Gastroesophageal sphincter (tissue), 4 donors: ENCODE results near the gene RAPGEF2. TPM values are rescaled to one million over a fixed set of nuclear protein-coding genes. Genes with fewer than 3 reads are reported as not detected.
A peak's percentile ranks its signal among the peaks of the same experiment; 100 is the strongest.
"Not testable (repeated sequence)": the region's sequence is repeated elsewhere in the genome, so short reads cannot be mapped to it uniquely, and the experiment has no call there.

Experiments used
- ATAC-seq: fragments of 150-250 bp; one replicate; pipeline ENCODE4 v1.9.1; 2016; ENCODE audit warnings: mild to moderate bottlenecking, moderate library complexity
- H3K27ac ChIP-seq, 4 donors: fragments of 200-600 bp; sonication (generic) in 3 of 4; 1 replicate in 3 of 4; 2 replicates in 1 of 4; pipeline ENCODE4 v1.5.1; 2016 to 2019
- H3K27me3 ChIP-seq: fragments of 200-600 bp; sonication (generic); one replicate; pipeline ENCODE4 v1.5.1; 2019
- H3K36me3 ChIP-seq, 2 donors: fragments of 200-600 bp; sonication (generic); one replicate each; pipeline ENCODE4 v1.5.1; 2019; ENCODE audit warnings: control low read depth in 1 of 2
- H3K4me1 ChIP-seq, 3 donors: fragments of 200-600 bp; sonication (generic); 1 replicate in 2 of 3; 2 replicates in 1 of 3; pipeline ENCODE4 v1.5.1; 2016 to 2019; ENCODE audit warnings: control low read depth in 2 of 3
- H3K4me3 ChIP-seq, 2 donors: fragments of 200-600 bp; sonication (generic); one replicate each; pipeline ENCODE4 v1.5.1; 2019; ENCODE audit warnings: mild to moderate bottlenecking in 1 of 2, moderate library complexity in 1 of 2
- H3K9me3 ChIP-seq, 3 donors: fragments of 200-600 bp; sonication (generic); one replicate each; pipeline ENCODE4 v1.5.1; 2017 to 2019; ENCODE audit warnings: control low read depth in 2 of 3
- EP300 ChIP-seq: sonication (generic); formaldehyde crosslinking; IDR thresholded peaks from one replicate; pipeline ENCODE4 v1.6.1; 2017; ENCODE audit warnings: antibody characterized with exemption, mild to moderate bottlenecking
- POLR2A ChIP-seq, 2 donors: fragments of 450-650 bp; IDR thresholded peaks; one replicate each; pipeline ENCODE4 v1.6.1; 2017; ENCODE audit warnings: antibody characterized with exemption in 2 of 2, mild to moderate bottlenecking in 2 of 2, moderate library complexity in 1 of 2
- POLR2AphosphoS5 ChIP-seq: sonication (generic); formaldehyde crosslinking; IDR thresholded peaks from one replicate; pipeline ENCODE4 v1.6.1; 2017; ENCODE audit warnings: antibody characterized with exemption
- WGBS, 2 donors: methylation state at CpG; one replicate each; pipeline ENCODE4 v1.1.5; 2018; ENCODE audit warnings: low coverage in 1 of 2; 5-methylcytosine and 5-hydroxymethylcytosine counted together
- total RNA-seq, 4 donors: library from RNA; depleted of rRNA; stranded (reverse); fragments of >200 nt; gene quantifications; one replicate each; pipeline ENCODE4 v1.1.0, GENCODE V29; 2016
- TF ChIP-seq, protein P1 (sequence below), 4 experiments: fragments of 200-600 bp in 2 of 4; fragments of 450-650 bp in 2 of 4; sonication (generic) in 1 of 4; IDR thresholded peaks; one replicate each; pipeline ENCODE4 v1.5.1; 2017 to 2019; ENCODE audit warnings: antibody characterized with exemption in 4 of 4, mild to moderate bottlenecking in 2 of 4, moderate library complexity in 2 of 4

RAPGEF2 gene
- total RNA-seq, 4 donors from 2014 or later = 49.5 to 67.5 (median 60.9) TPM

- Histone ChIP-seq H3K9me3 (no peaks in the 10 kb centered on the region), H3K27ac (peak overlapping the region in 2 of 4 donors; percentile 1 to 17), H3K36me3 (no peaks in the 10 kb centered on the region), H3K4me1 (peaks cover 0 to 6% (median 6%) of the 10 kb centered on the region in 3 donors), H3K4me3 (no peak overlapping the region), H3K27me3 (no peaks in the 10 kb centered on the region)
- ATAC-seq = no peak
- WGBS, 2 donors = 92 to 97% methylated on average over 2 to 6 of the region's 6 CpGs
- TF ChIP-seq POLR2AphosphoS5 (no peak), POLR2A (IDR thresholded peaks at IDR 0.05) (no peak), EP300 (no peak)
- TF ChIP-seq, protein P1, sequence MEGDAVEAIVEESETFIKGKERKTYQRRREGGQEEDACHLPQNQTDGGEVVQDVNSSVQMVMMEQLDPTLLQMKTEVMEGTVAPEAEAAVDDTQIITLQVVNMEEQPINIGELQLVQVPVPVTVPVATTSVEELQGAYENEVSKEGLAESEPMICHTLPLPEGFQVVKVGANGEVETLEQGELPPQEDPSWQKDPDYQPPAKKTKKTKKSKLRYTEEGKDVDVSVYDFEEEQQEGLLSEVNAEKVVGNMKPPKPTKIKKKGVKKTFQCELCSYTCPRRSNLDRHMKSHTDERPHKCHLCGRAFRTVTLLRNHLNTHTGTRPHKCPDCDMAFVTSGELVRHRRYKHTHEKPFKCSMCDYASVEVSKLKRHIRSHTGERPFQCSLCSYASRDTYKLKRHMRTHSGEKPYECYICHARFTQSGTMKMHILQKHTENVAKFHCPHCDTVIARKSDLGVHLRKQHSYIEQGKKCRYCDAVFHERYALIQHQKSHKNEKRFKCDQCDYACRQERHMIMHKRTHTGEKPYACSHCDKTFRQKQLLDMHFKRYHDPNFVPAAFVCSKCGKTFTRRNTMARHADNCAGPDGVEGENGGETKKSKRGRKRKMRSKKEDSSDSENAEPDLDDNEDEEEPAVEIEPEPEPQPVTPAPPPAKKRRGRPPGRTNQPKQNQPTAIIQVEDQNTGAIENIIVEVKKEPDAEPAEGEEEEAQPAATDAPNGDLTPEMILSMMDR (IDR thresholded peaks at IDR 0.05) = no peak
These were observed 30.7 kb upstream of the RAPGEF2 start for GRCh38 chr4:159071969-159072765.

DNA sequence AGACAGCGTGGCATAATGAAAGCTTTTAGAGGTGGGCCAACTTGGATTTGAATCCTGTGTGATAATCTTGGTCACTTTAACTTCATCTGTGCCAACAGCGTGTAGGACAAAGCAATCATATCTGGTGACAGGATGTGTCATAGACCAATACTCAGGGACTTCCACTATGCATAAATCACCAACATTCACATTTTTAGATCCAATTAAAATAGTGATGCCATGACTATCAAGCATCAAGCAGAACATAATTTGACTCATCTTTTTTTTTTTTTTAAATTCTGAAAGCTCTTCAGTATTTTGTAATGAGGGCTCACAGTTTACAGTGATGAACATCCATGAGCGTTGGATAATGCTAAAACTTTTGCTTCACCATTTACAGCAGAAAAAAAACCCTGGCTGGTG, 27.3 kb upstream of the RAPGEF2 start:
- H3K9me3 ChIP-seq = no peaks in the 10 kb centered on the region
- H3K36me3 ChIP-seq = no peaks in the 10 kb centered on the region
- ATAC-seq = no peak
- TF ChIP-seq POLR2AphosphoS5 = no peak
- TF ChIP-seq, protein P1 (IDR thresholded peaks at IDR 0.05) = no peak
- TF ChIP-seq POLR2A (IDR thresholded peaks at IDR 0.05) = no peak
- no peak for TF ChIP-seq EP300
- WGBS, 2 donors = 39 to 50% methylated on average over 2 to 3 of the region's 3 CpGs
- peaks cover 0 to 6% (median 6%) of the 10 kb centered on the region in 3 donors for H3K4me1 ChIP-seq
- H3K4me3 ChIP-seq = no peak overlapping the region
- H3K27me3 ChIP-seq = no peaks in the 10 kb centered on the region
- H3K27ac ChIP-seq = no peak overlapping the region

DNA sequence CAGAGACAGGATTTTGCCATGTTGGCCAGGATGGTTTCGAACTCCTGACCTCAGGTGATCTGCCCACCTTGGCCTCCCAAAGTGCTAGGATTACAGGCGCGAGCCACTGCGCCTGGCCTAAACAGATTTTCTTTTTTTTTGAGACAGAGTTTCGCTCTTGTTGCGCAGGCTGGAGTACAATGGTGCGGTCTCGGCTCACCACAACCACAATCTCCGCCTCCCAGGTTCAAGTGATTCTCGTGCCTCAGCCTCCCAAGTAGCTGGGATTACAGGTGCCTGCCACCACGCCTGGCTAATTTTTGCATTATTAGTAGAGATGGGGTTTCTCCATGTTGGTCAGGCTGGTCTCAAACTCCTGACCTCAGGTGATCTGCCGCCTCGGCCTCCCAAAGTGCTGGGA, 25.9 kb upstream of the RAPGEF2 start:
- H3K36me3 ChIP-seq, H3K9me3 ChIP-seq, H3K27me3 ChIP-seq, H3K4me3 ChIP-seq, H3K4me1 ChIP-seq, H3K27ac ChIP-seq, ATAC-seq: not testable (repeated sequence)
- 90 to 100% methylated on average over 3 to 13 of the region's 13 CpGs for WGBS, 2 donors

GRCh38 chr4:159077702-159078495, 25.0 kb upstream of the RAPGEF2 start:
- WGBS, 2 donors = 75 to 82% methylated on average over 6 of the region's 6 CpGs
- no peak overlapping the region for H3K27ac ChIP-seq
- no peak overlapping the region for H3K4me3 ChIP-seq
- H3K4me1 ChIP-seq = no peaks in the 10 kb centered on the region
- H3K36me3 ChIP-seq = no peaks in the 10 kb centered on the region
- ATAC-seq = no peak
- TF ChIP-seq, protein P1 (IDR thresholded peaks at IDR 0.05) = no peak
- TF ChIP-seq EP300 (no peak), POLR2A (IDR thresholded peaks at IDR 0.05) (no peak), POLR2AphosphoS5 (no peak)
- H3K27me3 ChIP-seq = no peaks in the 10 kb centered on the region
- no peaks in the 10 kb centered on the region for H3K9me3 ChIP-seq

- no peak overlapping the region for H3K27ac ChIP-seq
- H3K9me3 ChIP-seq = no peaks in the 10 kb centered on the region
- H3K4me3 ChIP-seq = no peak overlapping the region
- TF ChIP-seq POLR2AphosphoS5 = no peak
- TF ChIP-seq, protein P1 (IDR thresholded peaks at IDR 0.05) = no peak
- no peak for TF ChIP-seq EP300
- no peak for TF ChIP-seq POLR2A (IDR thresholded peaks at IDR 0.05)
- H3K27me3 ChIP-seq = no peaks in the 10 kb centered on the region
- no peaks in the 10 kb centered on the region for H3K36me3 ChIP-seq
- WGBS, 2 donors = 76 to 87% methylated on average over 2 of the region's 2 CpGs
- ATAC-seq = no peak
- no peaks in the 10 kb centered on the region for H3K4me1 ChIP-seq
These were observed 23.8 kb upstream of the RAPGEF2 start for GRCh38 chr4:159079074-159079473.
